ENCODE data around the gene AOPEP.

AOPEP gene

GRCh38 chr9:95105519-95106287 is 379.2 kb downstream of the AOPEP start:
- no peak for DNase-seq

GRCh38 chr9:95107001-95107749 is 380.7 kb downstream of the AOPEP start:
- DNase-seq: no peak

GRCh38 chr9:95107976-95108375 is 381.5 kb downstream of the AOPEP start:
- DNase-seq: no peak

GRCh38 chr9:95108777-95109176 is 382.3 kb downstream of the AOPEP start:
- DNase-seq: no peak

- DNase-seq: no peak
These were observed 383.0 kb downstream of the AOPEP start for GRCh38 chr9:95109456-95109855.

- no peak for DNase-seq
These were observed 384.5 kb downstream of the AOPEP start for GRCh38 chr9:95110921-95111525.

GRCh38 chr9:95111716-95112115 is 385.2 kb downstream of the AOPEP start:
- no peak for DNase-seq

GRCh38 chr9:95112436-95113280 is 386.2 kb downstream of the AOPEP start:
- DNase-seq: no peak

GRCh38 chr9:95115104-95115503 is 388.6 kb downstream of the AOPEP start:
- no peak for DNase-seq

- no peak for DNase-seq
These were observed 389.7 kb downstream of the AOPEP start for GRCh38 chr9:95116002-95116807.

- DNase-seq: no peak
These were observed 390.3 kb downstream of the AOPEP start for GRCh38 chr9:95116808-95117204.

- no peak for DNase-seq
These were observed 392.1 kb downstream of the AOPEP start for GRCh38 chr9:95118596-95118995.

- no peak for DNase-seq
These were observed 394.4 kb downstream of the AOPEP start for GRCh38 chr9:95120781-95121370.

- DNase-seq: no peak
These were observed 398.3 kb downstream of the AOPEP start for GRCh38 chr9:95124582-95125367.

GRCh38 chr9:95125652-95126051 is 399.2 kb downstream of the AOPEP start:
- no peak for DNase-seq

- no peak for DNase-seq
These were observed 400.2 kb downstream of the AOPEP start for GRCh38 chr9:95126739-95127138.

- DNase-seq: peak in 1 of 2 experiments; percentile 21
These were observed 401.0 kb downstream of the AOPEP start for GRCh38 chr9:95127249-95128176.

GRCh38 chr9:95128177-95128524 is 401.7 kb downstream of the AOPEP start:
- DNase-seq: no peak

- DNase-seq: no peak
These were observed 403.2 kb downstream of the AOPEP start for GRCh38 chr9:95129476-95130291.
